HG02970 (cell line): Measurements from ENCODE around the gene SERPINB7.
"Not testable (repeated sequence)": the region's sequence is repeated elsewhere in the genome, so short reads cannot be mapped to it uniquely, and the experiment has no call there.

Experiments used
- ATAC-seq: cut with Tn5 transposase; IDR thresholded peaks from one replicate; pipeline ENCODE4 v1.9.1; 2021; ENCODE audit warnings: mild to moderate bottlenecking, moderate library complexity, moderate number of reproducible peaks; ENCODE audit not compliant: unreplicated experiment, low FRiP score

SERPINB7 gene, protein sequence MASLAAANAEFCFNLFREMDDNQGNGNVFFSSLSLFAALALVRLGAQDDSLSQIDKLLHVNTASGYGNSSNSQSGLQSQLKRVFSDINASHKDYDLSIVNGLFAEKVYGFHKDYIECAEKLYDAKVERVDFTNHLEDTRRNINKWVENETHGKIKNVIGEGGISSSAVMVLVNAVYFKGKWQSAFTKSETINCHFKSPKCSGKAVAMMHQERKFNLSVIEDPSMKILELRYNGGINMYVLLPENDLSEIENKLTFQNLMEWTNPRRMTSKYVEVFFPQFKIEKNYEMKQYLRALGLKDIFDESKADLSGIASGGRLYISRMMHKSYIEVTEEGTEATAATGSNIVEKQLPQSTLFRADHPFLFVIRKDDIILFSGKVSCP

DNA sequence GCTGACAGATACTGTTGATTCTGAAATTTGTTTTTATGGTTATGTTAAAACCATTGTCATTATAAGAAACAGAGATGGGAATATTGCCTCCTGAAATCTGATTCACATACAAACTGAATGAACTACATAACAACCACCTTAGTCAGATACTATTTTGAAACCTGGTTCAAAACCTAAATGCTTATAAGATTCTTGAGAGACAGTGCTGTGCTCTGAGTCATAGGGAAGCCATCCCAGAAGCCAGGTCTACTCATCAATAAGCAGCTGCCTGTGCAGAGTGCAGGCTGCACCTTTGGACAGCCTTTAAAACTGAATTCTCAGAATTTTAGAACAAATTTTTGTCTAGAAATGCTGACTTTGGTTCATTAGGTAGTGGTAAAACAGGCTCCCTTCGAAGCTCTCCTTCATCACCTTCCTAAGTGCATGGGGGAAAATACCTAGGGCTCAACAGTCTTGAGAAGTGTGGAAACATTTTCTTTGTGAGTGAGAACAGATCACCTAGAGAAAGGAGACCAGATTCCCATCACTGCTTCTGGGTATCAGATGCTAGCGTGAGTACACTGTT, at the start of gene SERPINB7:
Gene SERPINB7, plus strand, starts transcription at position 253 of the 565 bp plus-strand sequence. CDS start 6,955 bp downstream, outside the sequence.
- ATAC-seq, result no peak

- no peak for ATAC-seq
Observed at GRCh38 chr18:63725682-63726480, 49.3 kb upstream of the SERPINB7 start.

- no peak for ATAC-seq
Observed at GRCh38 chr18:63730773-63731172, 44.4 kb upstream of the SERPINB7 start.

- no peak for ATAC-seq
Observed at GRCh38 chr18:63731215-63731614, 44.0 kb upstream of the SERPINB7 start.

- ATAC-seq, result no peak
Observed at GRCh38 chr18:63736876-63737275, 38.3 kb upstream of the SERPINB7 start.

GRCh38 chr18:63741769-63742168, 33.4 kb upstream of the SERPINB7 start:
- no peak for ATAC-seq

DNA sequence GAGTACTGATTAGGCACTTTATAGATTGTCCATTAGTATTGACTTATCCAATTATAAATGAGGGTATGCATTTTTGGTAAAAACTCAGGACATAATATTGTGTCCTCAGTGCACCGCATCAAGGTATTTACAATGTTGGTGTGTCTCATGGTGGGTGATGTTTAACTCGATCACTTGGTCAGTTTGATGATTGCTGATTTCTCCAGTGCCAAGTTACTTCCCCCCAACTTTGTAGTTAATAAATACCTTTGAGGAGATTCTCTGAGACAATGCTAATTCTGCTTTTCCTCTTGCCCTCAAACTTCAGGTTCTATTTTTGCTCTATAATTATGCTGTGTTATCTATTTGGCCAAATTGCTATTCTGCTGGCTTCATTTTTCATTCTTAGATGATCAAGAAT, 28.2 kb upstream of the SERPINB7 start:
- no peak for ATAC-seq

DNA sequence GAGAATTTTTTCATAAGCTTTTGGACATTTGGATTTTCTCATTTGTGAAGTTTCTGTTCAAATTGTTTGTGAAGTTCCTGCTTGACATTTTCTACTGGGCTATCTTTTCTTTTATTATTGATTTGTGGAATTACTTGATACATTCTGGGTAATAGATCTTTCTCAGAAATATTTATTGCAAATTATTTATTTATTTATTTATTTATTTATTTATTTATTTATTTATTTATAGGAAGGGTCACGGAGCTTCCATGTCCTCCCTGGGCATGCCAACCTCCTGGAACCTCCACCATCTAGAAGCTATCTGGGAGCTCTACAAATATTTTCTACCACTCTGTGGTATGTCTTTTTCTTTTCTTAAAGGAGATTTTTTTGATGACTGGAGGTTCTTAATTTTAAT, 25.7 kb upstream of the SERPINB7 start:
- no peak for ATAC-seq

DNA sequence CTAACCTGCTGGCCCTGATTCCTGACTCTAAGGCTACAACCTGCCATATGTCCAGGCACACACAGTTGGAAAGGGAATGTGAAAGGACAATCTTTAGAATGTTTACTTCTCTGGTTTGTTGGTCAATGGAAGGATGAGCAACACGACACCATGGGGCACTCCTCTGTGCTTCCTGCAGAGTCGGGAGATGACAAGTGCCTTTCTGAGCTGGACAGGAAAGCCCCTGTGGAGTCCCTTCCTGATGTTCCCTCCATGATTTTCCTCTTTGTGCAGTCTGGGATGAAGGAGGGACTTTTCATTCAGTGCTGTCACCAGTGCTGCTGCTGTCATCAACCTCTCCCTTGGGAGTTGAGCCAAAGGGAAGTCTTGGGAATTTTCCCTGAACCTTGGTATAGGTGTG, 22.6 kb upstream of the SERPINB7 start:
- ATAC-seq, result no peak

DNA sequence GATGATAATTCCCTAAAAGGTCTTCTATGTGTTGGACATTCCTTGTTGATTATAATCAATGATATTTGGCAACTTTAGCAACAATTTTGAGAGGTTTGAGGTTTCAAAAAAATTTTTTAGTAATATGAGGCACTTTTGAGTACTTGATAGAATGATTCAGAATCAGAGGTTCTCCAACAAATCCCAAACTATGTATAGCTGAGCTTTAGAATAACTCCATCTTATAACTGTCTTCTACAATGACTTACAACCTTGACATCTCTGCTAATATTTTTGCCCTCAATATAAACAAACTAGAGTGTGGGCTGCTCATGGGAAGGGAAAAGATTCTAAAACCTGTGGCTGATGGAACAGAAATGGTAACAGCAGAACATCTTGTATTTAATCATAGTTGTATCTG, 21.5 kb upstream of the SERPINB7 start:
- no peak for ATAC-seq

GRCh38 chr18:63757541-63757940, 17.7 kb upstream of the SERPINB7 start:
- no peak for ATAC-seq

DNA sequence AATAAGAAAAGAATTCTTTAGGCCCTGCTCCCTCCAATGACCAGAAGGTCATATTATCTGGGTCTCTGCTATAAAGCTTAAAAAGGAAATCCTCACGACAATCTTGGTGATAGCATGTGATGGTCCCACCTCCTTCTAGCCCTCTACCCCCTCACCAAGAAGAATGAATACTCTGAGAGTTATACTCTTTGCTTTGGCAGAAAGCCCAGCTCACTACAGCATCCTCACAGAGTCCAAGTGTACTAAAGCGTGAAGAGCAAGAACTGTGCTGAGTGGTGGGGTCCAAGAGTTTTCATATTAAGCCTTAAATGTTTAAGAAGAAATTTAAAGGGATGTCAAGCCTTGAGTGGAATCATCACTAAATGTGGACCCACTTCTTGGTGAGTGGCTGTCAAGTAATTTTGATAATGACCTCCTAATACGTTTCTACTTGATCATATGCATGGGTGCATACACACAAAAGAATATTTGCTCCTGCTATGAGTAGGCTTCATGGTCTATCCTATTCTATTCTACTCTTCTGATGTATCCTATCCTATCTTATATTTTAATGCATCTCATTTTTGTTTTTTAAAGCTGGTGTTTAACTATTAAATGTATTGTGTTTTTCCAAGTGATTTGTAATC, 16.5 kb upstream of the SERPINB7 start:
- no peak for ATAC-seq

DNA sequence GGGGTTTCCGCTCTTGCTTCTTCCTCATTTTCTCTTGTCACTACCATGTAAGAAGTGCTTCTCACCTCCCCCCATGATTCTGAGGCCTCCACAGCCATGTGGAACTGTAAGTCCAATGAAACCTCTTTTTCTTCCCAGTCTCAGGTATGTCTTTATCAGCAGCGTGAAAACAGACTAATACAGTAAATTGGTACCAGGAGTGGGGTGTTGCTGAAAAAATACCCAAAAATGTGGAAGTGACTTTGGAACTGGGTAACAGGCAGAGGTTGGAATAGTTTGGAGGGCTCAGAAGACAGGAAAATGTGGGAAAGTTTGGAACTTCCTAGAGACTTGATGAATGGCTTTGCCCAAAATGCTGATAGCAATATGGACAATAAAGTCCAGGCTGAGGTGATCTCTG, 15.4 kb upstream of the SERPINB7 start:
- ATAC-seq, result not testable (repeated sequence)

GRCh38 chr18:63762518-63762917, 12.7 kb upstream of the SERPINB7 start:
- no peak for ATAC-seq

GRCh38 chr18:63763831-63764600, 11.2 kb upstream of the SERPINB7 start:
- no peak for ATAC-seq

GRCh38 chr18:63765837-63766236, 9.4 kb upstream of the SERPINB7 start:
- ATAC-seq, result no peak

DNA sequence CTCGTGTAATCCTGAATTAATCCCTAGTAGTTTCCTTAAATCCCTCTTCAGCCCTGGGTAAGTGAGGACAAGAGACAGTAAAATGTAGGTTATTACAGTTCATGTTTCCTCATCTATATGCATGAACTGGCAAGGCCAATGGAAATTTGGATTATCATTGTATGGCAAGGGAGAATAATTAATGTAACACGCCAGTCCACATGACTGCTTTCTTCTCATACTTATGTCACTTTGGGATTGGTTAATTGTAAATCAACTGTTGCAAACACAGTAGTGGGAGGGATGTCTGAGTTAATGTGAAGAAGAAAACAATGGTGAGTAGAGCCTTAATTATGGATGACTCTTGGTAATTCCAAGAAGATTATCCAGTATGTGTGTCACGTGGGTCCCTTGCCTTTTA, 1.7 kb upstream of the SERPINB7 start:
- ATAC-seq, result no peak

DNA sequence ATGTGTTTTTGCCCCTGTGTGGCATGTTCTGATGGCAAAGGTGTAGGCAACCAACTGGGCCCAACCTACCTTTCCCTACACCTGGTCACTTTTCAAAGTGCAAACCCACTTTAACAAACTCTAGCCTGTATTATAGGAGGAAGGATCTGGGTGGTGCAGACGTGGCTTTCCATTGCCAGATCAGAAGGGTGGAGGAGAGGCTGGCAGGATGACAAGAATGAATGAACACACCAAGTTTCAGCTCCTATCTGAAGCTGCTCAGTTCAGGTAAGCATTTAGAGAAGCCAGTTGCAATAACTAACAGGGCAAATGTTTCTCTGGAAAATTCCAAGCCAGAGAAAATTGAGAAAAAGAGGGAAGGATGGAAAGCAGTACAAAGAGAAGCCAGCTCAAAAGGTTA, 707 bp upstream of the SERPINB7 start:
- no peak for ATAC-seq

- ATAC-seq, result no peak
Observed at GRCh38 chr18:63779386-63779785, 4.2 kb downstream of the SERPINB7 start.

- ATAC-seq, result no peak
Observed at GRCh38 chr18:63783394-63783793, 8.2 kb downstream of the SERPINB7 start.
